ENCODE results near the gene NLK. TPM values are rescaled to one million over a fixed set of nuclear protein-coding genes. Genes with fewer than 3 reads are reported as not detected.
"Not testable (repeated sequence)": the region's sequence is repeated elsewhere in the genome, so short reads cannot be mapped to it uniquely, and the experiment has no call there.

The NLK gene
- total RNA-seq, 2 experiments from 2014 or later: 13.3 to 15.7 TPM

DNA sequence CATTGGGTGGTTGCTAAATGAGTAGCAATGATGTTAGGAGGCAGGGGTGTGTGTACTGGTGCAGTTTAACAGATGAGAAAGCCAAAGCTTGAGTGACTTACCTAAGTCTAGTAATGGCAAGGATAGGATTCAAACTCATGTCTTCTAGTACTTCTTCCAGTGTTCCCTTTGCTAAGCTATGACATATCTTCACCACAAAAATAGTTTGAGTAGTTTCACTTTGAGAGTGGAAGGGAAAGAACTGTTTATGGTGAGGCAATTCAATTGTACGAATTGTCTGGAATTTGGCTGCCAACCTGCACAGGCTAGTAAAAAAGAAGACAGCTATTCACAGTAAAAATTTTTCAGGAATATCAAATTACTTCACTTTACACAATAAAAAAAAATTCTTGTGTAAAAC, 138.0 kb downstream of the NLK start:
- CTCF ChIA-PET: interaction anchor here (0.5 to 1.1 kb wide), 2 partner anchors 22 to 40 kb away, joined by 4 to 5 read pairs; no protein-coding TSS in a partner anchor
- POLR2A ChIA-PET: no interaction called here
- peaks cover 10% of the 10 kb centered on the region for H3K4me1 Mint-ChIP-seq

DNA sequence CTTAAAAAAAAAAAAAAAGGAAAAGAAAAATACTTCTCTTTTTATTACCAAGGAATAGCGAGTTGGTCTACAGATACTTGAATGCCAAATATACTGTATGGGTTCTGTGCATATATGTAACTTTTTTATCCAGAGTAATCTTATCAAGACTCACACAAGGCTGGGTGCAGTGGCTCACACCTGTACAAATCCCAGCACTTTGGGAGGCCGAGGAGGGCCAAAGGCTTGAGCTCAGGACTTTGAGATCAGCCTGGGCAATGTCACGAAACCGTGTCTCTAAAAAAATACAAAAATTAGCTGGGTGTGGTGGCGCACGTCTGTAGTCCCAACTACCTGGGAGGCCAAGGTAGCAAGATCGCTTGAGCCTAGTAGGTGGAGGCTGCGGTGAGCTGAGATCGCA, 139.1 kb downstream of the NLK start:
- peaks cover 11% of the 10 kb centered on the region for H3K9me3 Mint-ChIP-seq
- no peaks in the 10 kb centered on the region for H3K27me3 Mint-ChIP-seq
- peaks cover 10% of the 10 kb centered on the region for H3K4me1 Mint-ChIP-seq
- no peak overlapping the region for H3K4me3 Mint-ChIP-seq
- ChIA-PET CTCF (no interaction called here), POLR2A (no interaction called here)
- no peak overlapping the region for H3K27ac Mint-ChIP-seq
- no peak for DNase-seq
- peaks cover 23% of the 10 kb centered on the region for H3K36me3 Mint-ChIP-seq (ENCODE audit: low read depth)

More for the DNA sequence above, 138.0 kb downstream of the NLK start:
- no peak for DNase-seq
- Mint-ChIP-seq H3K9me3 (no peaks in the 10 kb centered on the region), H3K4me3 (no peak overlapping the region), H3K27ac (no peak overlapping the region), H3K27me3 (no peaks in the 10 kb centered on the region), H3K36me3 (ENCODE audit: low read depth) (peaks cover 11% of the 10 kb centered on the region)

DNA sequence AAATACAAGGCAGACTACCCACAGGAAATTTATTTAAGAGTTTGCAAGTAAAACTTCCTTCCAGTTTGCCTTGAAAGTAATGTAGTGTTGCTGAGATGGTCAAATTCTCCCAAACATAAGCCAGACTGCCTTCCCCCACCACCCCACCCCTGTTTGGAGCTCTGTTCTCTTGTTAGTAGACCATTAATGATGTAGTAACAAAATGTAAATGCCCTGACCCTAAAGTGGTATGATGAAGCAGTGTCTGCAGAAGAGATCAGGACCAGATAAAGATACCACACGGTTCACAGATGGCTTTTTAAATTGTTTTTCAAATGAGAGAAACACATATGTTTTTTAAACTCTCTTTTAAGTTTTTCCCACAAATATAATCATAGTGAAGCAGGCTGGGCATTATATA, 140.1 kb downstream of the NLK start:
- Mint-ChIP-seq H3K27me3 (no peaks in the 10 kb centered on the region), H3K36me3 (ENCODE audit: low read depth) (peaks cover 26% of the 10 kb centered on the region), H3K27ac (no peak overlapping the region), H3K4me1 (peaks cover 10% of the 10 kb centered on the region), H3K9me3 (peaks cover 12% of the 10 kb centered on the region), H3K4me3 (no peak overlapping the region)
- POLR2A ChIA-PET: no interaction called here
- CTCF ChIA-PET: interaction anchor here (0.6 kb wide), 1 partner anchor 455 kb away, joined by 3 read pairs; no protein-coding TSS in a partner anchor
- DNase-seq: no peak

DNA sequence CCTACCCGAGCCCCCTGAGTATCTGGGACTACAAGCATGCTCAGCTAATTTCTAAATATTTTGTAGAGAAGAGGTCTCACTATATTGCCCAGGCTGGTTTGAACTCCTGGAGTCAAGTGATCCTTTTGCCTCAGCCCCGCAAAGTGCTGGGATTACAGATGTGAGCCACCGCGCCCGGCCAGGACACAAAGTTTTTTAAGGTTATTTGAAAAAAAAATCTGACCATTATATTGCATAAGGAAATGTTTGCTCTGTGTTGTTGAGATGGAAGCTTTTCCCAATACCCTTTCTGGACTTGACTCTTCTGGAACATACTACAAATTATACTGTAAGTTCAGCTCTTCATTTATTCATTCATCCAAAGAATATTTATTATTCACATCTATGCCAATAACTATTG, 143.2 kb downstream of the NLK start:
- H3K9me3 Mint-ChIP-seq: peaks cover 12% of the 10 kb centered on the region
- ChIA-PET POLR2A (no interaction called here), CTCF (no interaction called here)
- no peak overlapping the region for H3K27ac Mint-ChIP-seq
- no peak for DNase-seq
- H3K4me1 Mint-ChIP-seq: peaks cover 1% of the 10 kb centered on the region
- H3K36me3 Mint-ChIP-seq (ENCODE audit: low read depth): peaks cover 26% of the 10 kb centered on the region
- H3K27me3 Mint-ChIP-seq: no peaks in the 10 kb centered on the region
- no peak overlapping the region for H3K4me3 Mint-ChIP-seq

- H3K9me3 Mint-ChIP-seq: peaks cover 12% of the 10 kb centered on the region
- peaks cover 25% of the 10 kb centered on the region for H3K36me3 Mint-ChIP-seq (ENCODE audit: low read depth)
- H3K27ac Mint-ChIP-seq, POLR2A ChIA-PET, H3K4me1 Mint-ChIP-seq, DNase-seq, H3K4me3 Mint-ChIP-seq, H3K27me3 Mint-ChIP-seq: not testable (repeated sequence)
- CTCF ChIA-PET: interaction anchor here (0.6 kb wide), 1 partner anchor 353 kb away, joined by 3 read pairs; no protein-coding TSS in a partner anchor
Observed at GRCh38 chr17:28186472-28186871, 144.0 kb downstream of the NLK start.

DNA sequence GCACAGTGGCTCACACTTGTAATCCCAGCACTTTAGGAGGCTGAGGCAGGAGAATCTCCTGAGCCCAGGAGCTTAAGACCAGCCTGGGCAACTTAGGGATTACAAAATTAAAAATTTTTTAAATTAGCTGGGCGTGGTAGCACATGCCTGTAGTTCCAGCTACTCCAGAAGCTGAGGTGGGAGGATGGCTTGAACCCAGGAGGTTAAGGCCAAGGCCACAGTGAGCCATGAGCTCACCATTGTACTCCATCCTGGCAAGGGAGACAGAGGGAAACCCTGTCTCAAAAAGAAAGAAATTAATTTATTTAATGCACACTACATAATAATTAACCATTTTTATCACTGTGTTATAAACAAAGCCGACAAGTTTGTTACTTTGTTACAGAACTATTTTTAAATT, 145.5 kb downstream of the NLK start:
- H3K27me3 Mint-ChIP-seq: no peaks in the 10 kb centered on the region
- H3K36me3 Mint-ChIP-seq (ENCODE audit: low read depth): peaks cover 27% of the 10 kb centered on the region
- no peak for DNase-seq
- peaks cover 2% of the 10 kb centered on the region for H3K4me1 Mint-ChIP-seq
- ChIA-PET POLR2A (no interaction called here), CTCF (interaction anchor here (0.5 to 2.0 kb wide), 3 partner anchors 10 to 1162 kb away, joined by 3 to 6 read pairs (median 3); no protein-coding TSS in a partner anchor)
- peaks cover 12% of the 10 kb centered on the region for H3K9me3 Mint-ChIP-seq
- no peak overlapping the region for H3K4me3 Mint-ChIP-seq
- H3K27ac Mint-ChIP-seq: no peak overlapping the region

GRCh38 chr17:28188841-28189263, 146.4 kb downstream of the NLK start:
- CTCF ChIA-PET: interaction anchor here (2.0 kb wide), 1 partner anchor 14 kb away, joined by 6 read pairs; no protein-coding TSS in a partner anchor
- DNase-seq: no peak
- Mint-ChIP-seq H3K4me1 (peaks cover 6% of the 10 kb centered on the region), H3K36me3 (ENCODE audit: low read depth) (peaks cover 29% of the 10 kb centered on the region), H3K27ac (no peak overlapping the region), H3K9me3 (peaks cover 12% of the 10 kb centered on the region), H3K27me3 (no peaks in the 10 kb centered on the region), H3K4me3 (no peak overlapping the region)
- POLR2A ChIA-PET: no interaction called here

DNA sequence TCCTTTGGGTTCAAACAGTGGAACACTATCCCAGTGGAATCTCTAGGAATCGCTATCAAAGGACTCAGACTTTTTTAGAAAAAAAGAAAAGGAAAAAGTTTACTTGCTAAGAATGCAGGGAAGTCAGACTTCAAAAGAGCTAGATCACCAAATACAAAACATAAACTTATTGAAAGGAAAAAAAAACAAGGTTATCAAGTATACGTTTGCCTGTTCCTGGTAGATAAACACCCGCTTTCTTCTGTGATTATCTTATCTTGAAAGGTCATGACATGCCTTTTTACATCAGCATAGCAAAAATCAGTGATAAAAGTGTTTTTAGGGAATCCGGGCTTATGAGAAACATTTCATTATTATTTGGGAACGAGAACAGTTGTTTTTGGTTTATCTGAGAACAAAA, 147.2 kb downstream of the NLK start:
- Mint-ChIP-seq H3K27ac (no peak overlapping the region), H3K36me3 (ENCODE audit: low read depth) (peaks cover 23% of the 10 kb centered on the region), H3K4me3 (no peak overlapping the region), H3K4me1 (peaks cover 6% of the 10 kb centered on the region), H3K9me3 (peaks cover 12% of the 10 kb centered on the region), H3K27me3 (no peaks in the 10 kb centered on the region)
- POLR2A ChIA-PET: no interaction called here
- CTCF ChIA-PET: no interaction called here
- DNase-seq: no peak

- no peak overlapping the region for H3K27ac Mint-ChIP-seq
- POLR2A ChIA-PET: no interaction called here
- CTCF ChIA-PET: no interaction called here
- no peak for DNase-seq
- H3K36me3 Mint-ChIP-seq (ENCODE audit: low read depth): peaks cover 13% of the 10 kb centered on the region
- peaks cover 7% of the 10 kb centered on the region for H3K9me3 Mint-ChIP-seq
- H3K4me1 Mint-ChIP-seq: peaks cover 6% of the 10 kb centered on the region
- no peak overlapping the region for H3K4me3 Mint-ChIP-seq
- no peaks in the 10 kb centered on the region for H3K27me3 Mint-ChIP-seq
Observed at GRCh38 chr17:28191018-28191417, 148.5 kb downstream of the NLK start.

DNA sequence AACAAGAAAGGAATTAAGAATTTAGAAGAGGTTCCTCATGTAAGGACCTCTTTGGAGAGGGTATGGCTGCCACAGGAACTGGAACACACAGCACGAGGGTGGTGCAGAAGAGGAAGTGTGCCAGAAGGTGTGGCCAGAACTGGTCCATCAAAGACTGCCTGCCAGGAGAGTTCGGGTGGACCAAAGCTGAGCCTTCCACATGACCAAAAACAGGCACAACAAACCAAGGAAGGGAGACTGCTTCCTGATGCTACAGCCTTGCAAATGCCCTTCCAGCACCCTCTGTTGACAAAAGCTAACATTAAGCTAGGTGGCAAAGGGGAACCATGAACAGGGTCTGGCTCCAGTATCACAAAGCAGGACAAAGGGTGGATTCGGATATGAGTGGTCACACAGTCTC, 150.8 kb downstream of the NLK start:
- H3K36me3 Mint-ChIP-seq (ENCODE audit: low read depth): peaks cover 9% of the 10 kb centered on the region
- H3K9me3 Mint-ChIP-seq: no peaks in the 10 kb centered on the region
- H3K4me1 Mint-ChIP-seq: peaks cover 6% of the 10 kb centered on the region
- CTCF ChIA-PET: no interaction called here
- no peak overlapping the region for H3K27ac Mint-ChIP-seq
- H3K4me3 Mint-ChIP-seq: no peak overlapping the region
- H3K27me3 Mint-ChIP-seq: no peaks in the 10 kb centered on the region
- POLR2A ChIA-PET: no interaction called here
- no peak for DNase-seq

DNA sequence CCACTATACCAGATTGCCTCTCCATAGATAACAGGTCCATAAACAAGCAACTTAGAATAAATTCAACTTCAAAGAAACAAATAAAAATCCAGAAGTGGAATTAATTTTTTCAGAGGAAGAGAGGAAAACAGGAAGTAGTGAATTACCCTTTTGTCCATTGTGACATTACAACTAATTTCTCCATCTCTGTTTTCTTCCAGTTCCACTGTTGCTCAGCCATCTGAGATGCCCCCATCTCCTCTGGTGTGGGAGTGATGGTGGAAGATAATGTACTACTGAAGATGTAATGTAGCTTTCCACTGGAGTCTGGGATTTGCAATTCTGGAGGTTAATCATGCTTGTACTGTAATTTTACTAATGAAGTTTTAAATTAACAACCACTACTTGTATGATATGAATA, 151.9 kb downstream of the NLK start:
- no peaks in the 10 kb centered on the region for H3K9me3 Mint-ChIP-seq
- ChIA-PET POLR2A (no interaction called here), CTCF (interaction anchor here (0.7 to 1.5 kb wide), 2 partner anchors 20 to 163 kb away, joined by 3 read pairs; partner anchors contain the start of gene POLDIP2)
- H3K4me1 Mint-ChIP-seq: peaks cover 6% of the 10 kb centered on the region
- no peak overlapping the region for H3K4me3 Mint-ChIP-seq
- peaks cover 9% of the 10 kb centered on the region for H3K36me3 Mint-ChIP-seq (ENCODE audit: low read depth)
- H3K27me3 Mint-ChIP-seq: no peaks in the 10 kb centered on the region
- no peak overlapping the region for H3K27ac Mint-ChIP-seq
- DNase-seq: no peak

- ChIA-PET POLR2A (no interaction called here), CTCF (no interaction called here)
- Mint-ChIP-seq H3K4me1 (peaks cover 6% of the 10 kb centered on the region), H3K9me3 (no peaks in the 10 kb centered on the region), H3K27me3 (no peaks in the 10 kb centered on the region), H3K36me3 (ENCODE audit: low read depth) (peaks cover 9% of the 10 kb centered on the region), H3K4me3 (no peak overlapping the region), H3K27ac (no peak overlapping the region)
- DNase-seq: no peak
Observed at GRCh38 chr17:28196636-28197035, 154.2 kb downstream of the NLK start.

- H3K4me1 Mint-ChIP-seq: no peaks in the 10 kb centered on the region
- ChIA-PET POLR2A (no interaction called here), CTCF (no interaction called here)
- DNase-seq: no peak
- no peaks in the 10 kb centered on the region for H3K9me3 Mint-ChIP-seq
- H3K4me3 Mint-ChIP-seq: no peak overlapping the region
- peaks cover 5% of the 10 kb centered on the region for H3K36me3 Mint-ChIP-seq (ENCODE audit: low read depth)
- peaks cover 1% of the 10 kb centered on the region for H3K27me3 Mint-ChIP-seq
- no peak overlapping the region for H3K27ac Mint-ChIP-seq
Observed at GRCh38 chr17:28199115-28199514, 156.6 kb downstream of the NLK start.

- ChIA-PET CTCF (no interaction called here), POLR2A (no interaction called here)
- no peaks in the 10 kb centered on the region for H3K4me1 Mint-ChIP-seq
- H3K27ac Mint-ChIP-seq: no peak overlapping the region
- peaks cover 4% of the 10 kb centered on the region for H3K27me3 Mint-ChIP-seq
- no peak for DNase-seq
- H3K4me3 Mint-ChIP-seq: no peak overlapping the region
- no peaks in the 10 kb centered on the region for H3K9me3 Mint-ChIP-seq
- peaks cover 5% of the 10 kb centered on the region for H3K36me3 Mint-ChIP-seq (ENCODE audit: low read depth)
Observed at GRCh38 chr17:28199728-28200127, 157.3 kb downstream of the NLK start.
